ENCODE measurements around the gene GRB10. TPM values are rescaled to one million over a fixed set of nuclear protein-coding genes. Genes with fewer than 3 reads are reported as not detected.

GRB10 gene
- total RNA-seq, 4 donors from 2014 or later = 37.1 to 109 (median 74.0) TPM

DNA sequence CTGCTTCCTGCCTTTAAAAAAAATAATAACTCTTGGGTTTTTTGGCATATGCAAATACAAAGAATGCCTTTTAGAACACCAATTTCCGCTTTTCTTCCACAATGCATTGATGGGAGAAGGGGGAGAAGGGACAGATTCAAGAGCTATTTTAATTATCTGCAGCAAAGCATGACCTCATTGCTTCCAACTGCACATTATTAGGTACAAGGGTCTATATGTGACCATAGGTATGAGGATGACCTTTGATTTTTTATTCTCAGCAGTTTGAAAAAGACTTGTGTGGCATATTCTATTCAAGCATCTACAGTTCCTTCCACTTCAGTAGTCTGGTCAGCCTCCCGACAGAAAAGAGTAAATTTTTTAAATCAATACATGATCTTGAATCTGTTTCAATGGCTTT lies 39.7 kb downstream of the GRB10 start:
- TF ChIP-seq, protein P1, sequence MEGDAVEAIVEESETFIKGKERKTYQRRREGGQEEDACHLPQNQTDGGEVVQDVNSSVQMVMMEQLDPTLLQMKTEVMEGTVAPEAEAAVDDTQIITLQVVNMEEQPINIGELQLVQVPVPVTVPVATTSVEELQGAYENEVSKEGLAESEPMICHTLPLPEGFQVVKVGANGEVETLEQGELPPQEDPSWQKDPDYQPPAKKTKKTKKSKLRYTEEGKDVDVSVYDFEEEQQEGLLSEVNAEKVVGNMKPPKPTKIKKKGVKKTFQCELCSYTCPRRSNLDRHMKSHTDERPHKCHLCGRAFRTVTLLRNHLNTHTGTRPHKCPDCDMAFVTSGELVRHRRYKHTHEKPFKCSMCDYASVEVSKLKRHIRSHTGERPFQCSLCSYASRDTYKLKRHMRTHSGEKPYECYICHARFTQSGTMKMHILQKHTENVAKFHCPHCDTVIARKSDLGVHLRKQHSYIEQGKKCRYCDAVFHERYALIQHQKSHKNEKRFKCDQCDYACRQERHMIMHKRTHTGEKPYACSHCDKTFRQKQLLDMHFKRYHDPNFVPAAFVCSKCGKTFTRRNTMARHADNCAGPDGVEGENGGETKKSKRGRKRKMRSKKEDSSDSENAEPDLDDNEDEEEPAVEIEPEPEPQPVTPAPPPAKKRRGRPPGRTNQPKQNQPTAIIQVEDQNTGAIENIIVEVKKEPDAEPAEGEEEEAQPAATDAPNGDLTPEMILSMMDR (IDR thresholded peaks at IDR 0.05; ENCODE audit: low read depth) = no peak

GRCh38 chr7:50742401-50742800 lies 40.3 kb downstream of the GRB10 start:
- TF ChIP-seq, protein P1 (IDR thresholded peaks at IDR 0.05; ENCODE audit: low read depth) = no peak

DNA sequence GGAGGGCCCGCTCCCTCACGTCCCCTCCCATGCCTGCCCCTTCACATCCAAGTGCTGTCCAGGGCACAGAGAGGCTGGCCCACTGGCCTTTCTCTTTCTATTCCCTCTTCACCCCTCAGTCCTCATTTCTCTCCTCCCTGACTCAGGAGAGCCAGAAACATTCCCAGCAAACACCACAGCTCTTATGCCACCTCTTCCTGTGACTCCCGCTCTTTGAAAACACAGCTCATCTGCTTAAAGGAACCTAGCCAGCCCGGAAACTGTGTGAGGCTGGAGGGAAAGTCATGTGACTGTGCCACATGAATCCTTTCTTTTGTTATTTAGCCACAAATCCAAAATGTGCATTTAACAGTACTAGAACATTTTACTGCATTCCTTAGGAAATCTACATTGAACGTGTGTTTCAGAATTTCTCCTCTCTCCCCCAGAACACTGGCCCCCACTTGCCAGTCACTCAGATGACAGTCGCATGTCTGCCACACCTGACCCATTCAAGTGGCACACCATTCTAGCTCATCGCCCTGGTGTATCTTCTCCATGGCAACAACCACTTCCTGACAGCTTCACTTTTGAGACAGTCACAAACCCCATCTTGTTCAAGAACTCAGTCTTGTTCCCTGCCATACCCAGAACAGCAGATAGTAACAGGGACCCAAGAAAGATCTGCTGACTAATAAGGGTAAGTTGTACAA lies 42.8 kb downstream of the GRB10 start:
- TF ChIP-seq, protein P1 (IDR thresholded peaks at IDR 0.05; ENCODE audit: low read depth) = no peak

- TF ChIP-seq, protein P1 (IDR thresholded peaks at IDR 0.05; ENCODE audit: low read depth) = no peak
Measured at GRCh38 chr7:50738932-50739331, 43.8 kb downstream of the GRB10 start.

GRCh38 chr7:50735333-50735732 lies 47.4 kb downstream of the GRB10 start:
- TF ChIP-seq, protein P1 (IDR thresholded peaks at IDR 0.05; ENCODE audit: low read depth) = no peak

DNA sequence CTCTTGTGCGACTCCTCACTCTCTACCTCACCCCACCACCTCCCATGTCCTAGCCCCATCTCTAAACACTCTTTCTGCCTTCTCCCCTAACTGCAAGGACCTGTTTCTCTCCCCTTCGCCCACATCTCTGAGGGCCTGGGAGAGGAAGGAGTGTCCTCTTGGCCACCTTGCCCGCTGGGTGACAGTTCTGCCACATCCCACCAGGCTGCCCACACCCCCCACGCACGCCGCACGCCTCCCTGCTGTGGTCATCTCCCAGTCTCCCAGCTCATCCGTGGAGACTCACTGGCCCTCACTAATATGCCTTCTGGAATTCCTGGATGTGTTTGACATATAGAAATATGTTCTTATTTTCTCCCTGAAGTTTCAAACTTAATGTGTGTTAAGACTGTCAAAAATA lies 48.5 kb downstream of the GRB10 start:
- TF ChIP-seq, protein P1 (IDR thresholded peaks at IDR 0.05; ENCODE audit: low read depth) = no peak

DNA sequence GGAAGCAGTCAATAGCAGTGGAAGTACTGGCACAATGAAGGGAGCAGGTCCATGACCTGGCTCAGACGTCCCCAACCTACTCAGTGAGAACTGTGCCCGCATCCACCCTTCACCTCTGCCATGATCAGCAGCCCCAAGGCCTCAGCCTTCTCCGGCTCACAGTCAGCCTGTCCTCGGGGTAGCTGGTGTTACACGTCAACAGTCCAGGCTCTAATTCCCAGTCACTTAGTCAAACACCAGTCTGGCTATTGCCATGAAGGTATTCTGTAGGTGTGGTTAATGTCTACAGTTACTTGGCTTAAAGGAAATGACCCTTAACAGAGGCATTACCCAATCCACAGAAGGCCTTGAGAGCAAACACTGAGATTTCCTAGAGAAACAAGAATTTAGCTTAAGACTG lies 49.1 kb downstream of the GRB10 start:
- TF ChIP-seq, protein P1 (IDR thresholded peaks at IDR 0.05; ENCODE audit: low read depth) = no peak

Data from subcutaneous adipose tissue (tissue), 4 donors.